CMK (cell line): ENCODE measurements around the gene S100B.
"Not testable (repeated sequence)": the region's sequence is repeated elsewhere in the genome, so short reads cannot be mapped to it uniquely, and the experiment has no call there.

ENCODE experiments used
- DNase-seq: peaks from one replicate; pipeline ENCODE4 v3.0.0-alpha.2; 2010; ENCODE audit warnings: low read depth

Gene S100B

GRCh38 chr21:46604975-46605766 is at the start of gene S100B:
Gene S100B (minus strand): TSS chr21:46605082. CDS start chr21:46602415, 2,667 bp downstream.
- DNase-seq: no peak

GRCh38 chr21:46651121-46651520 is 46.2 kb upstream of the S100B start:
- DNase-seq: no peak

- DNase-seq: no peak
Observed at GRCh38 chr21:46650476-46651098, 45.7 kb upstream of the S100B start.

- no peak for DNase-seq
Observed at GRCh38 chr21:46649356-46649755, 44.5 kb upstream of the S100B start.

GRCh38 chr21:46648539-46648938 is 43.7 kb upstream of the S100B start:
- no peak for DNase-seq

- DNase-seq: no peak
Observed at GRCh38 chr21:46646541-46647154, 41.8 kb upstream of the S100B start.

GRCh38 chr21:46645840-46646239 is 41.0 kb upstream of the S100B start:
- no peak for DNase-seq

- DNase-seq: no peak
Observed at GRCh38 chr21:46643379-46644177, 38.7 kb upstream of the S100B start.

- no peak for DNase-seq
Observed at GRCh38 chr21:46641656-46642055, 36.8 kb upstream of the S100B start.

GRCh38 chr21:46639489-46640386 is 34.9 kb upstream of the S100B start:
- no peak for DNase-seq

GRCh38 chr21:46637952-46638746 is 33.3 kb upstream of the S100B start:
- DNase-seq: no peak

GRCh38 chr21:46636550-46637285 is 31.8 kb upstream of the S100B start:
- no peak for DNase-seq

- no peak for DNase-seq
Observed at GRCh38 chr21:46636181-46636512, 31.3 kb upstream of the S100B start.

GRCh38 chr21:46635324-46636180 is 30.7 kb upstream of the S100B start, which contains the start of gene PRMT2:
Gene PRMT2 (plus strand): TSS chr21:46635674. CDS start chr21:46636952, 1,278 bp downstream.
- peak; percentile 99 for DNase-seq

GRCh38 chr21:46634966-46635323 is 30.1 kb upstream of the S100B start:
- peak; percentile 89 for DNase-seq

- no peak for DNase-seq
Observed at GRCh38 chr21:46634427-46634826, 29.5 kb upstream of the S100B start.

GRCh38 chr21:46633566-46633965 is 28.7 kb upstream of the S100B start:
- DNase-seq: no peak

GRCh38 chr21:46630915-46631314 is 26.0 kb upstream of the S100B start:
- not testable (repeated sequence) for DNase-seq

GRCh38 chr21:46628868-46629267 is 24.0 kb upstream of the S100B start:
- DNase-seq: no peak
